Measurements from ENCODE around the gene HIKESHI. TPM values are rescaled to one million over a fixed set of nuclear protein-coding genes. Genes with fewer than 3 reads are reported as not detected.

The HIKESHI gene
- total RNA-seq, 1 experiment from 2014 or later, result 38.2 TPM

- RAD21 ChIA-PET (ENCODE audit: low non-redundant PET in 1 of 2, low total read pairs in 2 of 2, uncharacterized antibody in 2 of 2, unreplicated experiment in 2 of 2), result no interaction called here
- no peak for DNase-seq (ENCODE audit: low read depth, low spot score)
- Histone ChIP-seq H3K4me1 (ENCODE audit: control insufficient read depth in 1 of 2, insufficient read depth in 2 of 2, low read length in 2 of 2) (no peaks in the 10 kb centered on the region), H3K9me3 (ENCODE audit: control insufficient read depth in 1 of 2, insufficient read depth in 1 of 2, low read depth in 1 of 2, low read length in 2 of 2) (no peaks in the 10 kb centered on the region), H3K36me3 (ENCODE audit: control insufficient read depth in 1 of 2, insufficient read depth in 2 of 2, low read length in 2 of 2) (peaks cover 0 to 2% of the 10 kb centered on the region in 2 experiments; a peak in 1 of 4 replicates), H4K20me1 (ENCODE audit: insufficient read depth) (no peaks in the 10 kb centered on the region), H3K4me3 (replicated peaks in 1 of 2; ENCODE audit: low read depth in 1 of 2, low read length in 2 of 2) (no peak overlapping the region), H3K4me2 (ENCODE audit: low read length) (no peak overlapping the region), H3K27ac (ENCODE audit: low read depth, low read length) (no peak overlapping the region), H3K27me3 (ENCODE audit: insufficient read depth, low read length) (no peaks in the 10 kb centered on the region), H3K9me2 (ENCODE audit: insufficient read depth) (no peaks in the 10 kb centered on the region), H2AFZ (ENCODE audit: low read depth, low read length, poor library complexity, severe bottlenecking) (no peak overlapping the region), H3K9ac (ENCODE audit: low read length) (no peak overlapping the region), H3K79me2 (ENCODE audit: insufficient read depth, low read length) (peaks cover 24% of the 10 kb centered on the region)
- BruUV-seq (replicated peaks), result no TSS peak
- ATAC-seq, result no peak
- intact Hi-C loops (cut with micrococcal nuclease), result no loop called here
- POLR2A ChIA-PET, result no interaction called here
- CTCF ChIA-PET, result no interaction called here
- TF ChIP-seq JUND (IDR thresholded peaks at IDR 0.05) (no peak), ZNF274 (IDR thresholded peaks at IDR 0.05; ENCODE audit: low read depth, low read length) (no peak), SRF (IDR thresholded peaks at IDR 0.05; ENCODE audit: low read depth) (no peak), CEBPB (IDR thresholded peaks at IDR 0.05; ENCODE audit: low read depth) (no peak), FOSL1 (IDR thresholded peaks at IDR 0.05; ENCODE audit: low read depth) (no peak), RAD21 (IDR thresholded peaks at IDR 0.05; ENCODE audit: low read depth) (no peak), YY1 (IDR thresholded peaks at IDR 0.05; ENCODE audit: extremely low read depth, insufficient replicate concordance, low read depth, low read length) (no peak), REST (IDR thresholded peaks at IDR 0.05; ENCODE audit: low read depth) (no peak), TCF7L2 (IDR thresholded peaks at IDR 0.05; ENCODE audit: borderline replicate concordance, extremely low read depth, insufficient read depth, insufficient read length) (no peak), ZBTB33 (IDR thresholded peaks at IDR 0.05; ENCODE audit: extremely low read depth, insufficient replicate concordance, low read length) (no peak), CTCF (IDR thresholded peaks at IDR 0.05 in 2 of 3, conservative IDR thresholded peaks at IDR 0.05 in 1 of 3; ENCODE audit: borderline replicate concordance in 1 of 3, insufficient read depth in 1 of 3, low read depth in 2 of 3, low read length in 2 of 3) (no peak), POLR2A (IDR thresholded peaks at IDR 0.05; ENCODE audit: borderline replicate concordance, extremely low read depth, insufficient read depth, insufficient read length) (no peak), POLR2AphosphoS5 (IDR thresholded peaks at IDR 0.05; ENCODE audit: low read depth, low read length) (no peak), EZH2phosphoT487 (IDR thresholded peaks at IDR 0.05; ENCODE audit: borderline replicate concordance) (no peak), ELF1 (IDR thresholded peaks at IDR 0.05; ENCODE audit: borderline replicate concordance, low read depth) (no peak), EZH2 (IDR thresholded peaks at IDR 0.05) (no peak), SP1 (IDR thresholded peaks at IDR 0.05; ENCODE audit: low read depth) (no peak), MAX (IDR thresholded peaks at IDR 0.05) (no peak)
These were observed 12.6 kb downstream of the HIKESHI start for GRCh38 chr11:86314636-86315035.
